RCC 7860 (cell line): ENCODE measurements around the gene ZMAT2.
"Not testable (repeated sequence)": the region's sequence is repeated elsewhere in the genome, so short reads cannot be mapped to it uniquely, and the experiment has no call there.

ENCODE experiments used
- DNase-seq: peaks from one replicate; pipeline ENCODE4 v3.0.0-alpha.2; 2015; ENCODE audit warnings: low spot score
- FAIRE-seq: peaks from 2 replicates; lab custom pipeline; 2012; peaks lifted over from hg19 to GRCh38; lab: Jason Lieb, UNC

The ZMAT2 gene, protein sequence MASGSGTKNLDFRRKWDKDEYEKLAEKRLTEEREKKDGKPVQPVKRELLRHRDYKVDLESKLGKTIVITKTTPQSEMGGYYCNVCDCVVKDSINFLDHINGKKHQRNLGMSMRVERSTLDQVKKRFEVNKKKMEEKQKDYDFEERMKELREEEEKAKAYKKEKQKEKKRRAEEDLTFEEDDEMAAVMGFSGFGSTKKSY

DNA sequence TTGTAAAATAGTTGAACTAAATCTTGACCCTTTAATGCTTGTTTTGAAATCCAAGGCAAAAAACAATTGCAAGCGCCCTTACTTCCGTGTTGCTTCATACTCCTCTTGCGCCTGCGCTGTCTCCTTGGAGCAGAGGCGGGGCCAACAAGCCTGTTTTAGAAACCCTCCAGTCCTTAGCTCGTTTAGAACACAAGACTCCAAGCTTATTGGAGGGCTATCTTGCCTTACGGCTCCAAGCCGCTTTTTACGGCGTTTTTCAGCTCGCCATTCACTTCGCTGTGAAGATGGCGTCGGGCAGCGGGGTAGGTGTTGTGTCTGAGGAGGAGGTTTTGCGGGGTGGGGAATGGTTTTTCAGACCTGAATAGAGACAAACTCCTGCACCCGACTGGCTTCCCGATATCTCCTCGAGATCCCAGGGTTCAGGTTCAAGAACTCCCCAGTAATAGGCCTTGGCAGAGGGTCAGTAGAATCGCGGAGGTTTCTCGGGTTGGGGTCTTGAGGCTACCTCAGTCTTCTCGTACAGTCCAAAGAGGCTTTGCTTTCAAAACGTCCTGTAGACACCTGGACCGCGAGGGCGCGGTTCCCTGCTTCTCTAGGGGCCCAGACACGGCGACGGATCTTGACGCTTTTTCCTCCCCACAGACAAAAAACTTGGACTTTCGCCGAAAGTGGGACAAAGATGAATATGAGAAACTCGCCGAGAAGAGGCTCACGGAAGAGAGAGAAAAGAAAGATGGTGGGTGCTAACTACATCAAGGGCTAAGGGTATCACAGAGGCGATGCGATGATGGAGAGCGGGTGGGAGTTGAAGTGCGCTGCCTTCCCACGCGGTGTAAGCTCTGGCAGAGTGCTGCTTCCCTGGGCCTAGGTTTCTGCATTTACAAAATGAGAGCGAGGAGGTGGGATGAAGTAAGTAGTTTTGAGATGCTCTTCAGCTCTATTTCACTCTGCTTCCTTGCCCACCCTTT, at the start of gene ZMAT2:
TSS of gene ZMAT2 (plus strand) at position 271 of the 968 bp plus-strand sequence. CDS start at position 285, 14 bp downstream.
- FAIRE-seq = peak; percentile 97
- DNase-seq = peak; percentile 95

DNA sequence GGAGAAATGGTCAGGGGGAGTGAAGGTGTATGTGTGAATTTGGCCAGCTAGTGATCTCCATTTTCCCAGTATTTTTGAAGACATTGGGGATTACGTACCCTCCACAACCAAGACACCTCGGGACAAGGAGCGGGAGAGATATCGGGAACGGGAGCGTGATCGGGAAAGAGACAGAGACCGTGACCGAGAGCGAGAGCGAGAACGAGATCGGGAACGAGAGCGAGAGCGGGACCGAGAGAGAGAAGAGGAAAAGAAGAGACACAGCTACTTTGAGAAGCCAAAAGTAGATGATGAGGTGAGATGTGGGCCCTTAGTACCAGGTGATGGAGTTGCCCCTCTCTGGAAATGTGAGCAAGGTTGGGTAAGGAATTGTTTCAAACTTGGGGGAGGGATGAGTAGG, 41.4 kb upstream of the ZMAT2 start:
- FAIRE-seq = no peak
- no peak for DNase-seq

DNA sequence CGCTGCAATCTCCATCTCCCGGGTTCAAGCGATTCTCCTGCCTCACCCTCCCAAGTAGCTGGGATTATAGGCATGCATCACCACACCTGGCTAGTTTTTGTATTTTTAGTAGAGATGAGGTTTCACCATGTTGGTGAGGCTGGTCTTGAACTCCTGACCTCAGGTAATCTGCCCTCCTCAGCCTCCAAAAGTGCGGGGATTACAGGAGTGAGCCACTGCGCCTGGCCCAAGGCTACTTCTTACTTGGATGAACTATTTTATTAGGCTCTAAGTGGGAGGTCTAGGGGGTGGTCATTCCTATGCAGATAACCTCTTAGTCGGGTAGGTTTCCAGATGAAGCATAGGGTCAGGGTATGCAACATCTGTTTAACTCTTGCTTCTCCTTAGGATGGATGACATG, 39.9 kb upstream of the ZMAT2 start:
- not testable (repeated sequence) for DNase-seq, FAIRE-seq

DNA sequence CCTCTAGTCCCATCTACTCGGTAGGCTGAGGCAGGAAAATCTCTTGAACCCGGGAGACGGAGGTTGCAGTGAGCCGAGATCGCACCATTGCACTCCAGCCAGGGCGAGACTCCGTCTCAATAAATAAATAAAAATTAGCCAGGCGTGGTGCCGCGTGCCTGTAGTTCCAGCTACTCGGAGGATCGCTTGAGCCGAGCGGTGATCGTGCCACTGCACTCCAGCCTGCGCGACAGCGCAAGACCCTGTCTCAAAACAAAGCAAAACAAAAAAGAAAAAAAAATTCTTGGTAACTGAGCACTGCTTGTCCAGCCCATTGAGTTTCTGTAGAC, 36.3 kb upstream of the ZMAT2 start:
- DNase-seq = no peak
- no peak for FAIRE-seq

DNA sequence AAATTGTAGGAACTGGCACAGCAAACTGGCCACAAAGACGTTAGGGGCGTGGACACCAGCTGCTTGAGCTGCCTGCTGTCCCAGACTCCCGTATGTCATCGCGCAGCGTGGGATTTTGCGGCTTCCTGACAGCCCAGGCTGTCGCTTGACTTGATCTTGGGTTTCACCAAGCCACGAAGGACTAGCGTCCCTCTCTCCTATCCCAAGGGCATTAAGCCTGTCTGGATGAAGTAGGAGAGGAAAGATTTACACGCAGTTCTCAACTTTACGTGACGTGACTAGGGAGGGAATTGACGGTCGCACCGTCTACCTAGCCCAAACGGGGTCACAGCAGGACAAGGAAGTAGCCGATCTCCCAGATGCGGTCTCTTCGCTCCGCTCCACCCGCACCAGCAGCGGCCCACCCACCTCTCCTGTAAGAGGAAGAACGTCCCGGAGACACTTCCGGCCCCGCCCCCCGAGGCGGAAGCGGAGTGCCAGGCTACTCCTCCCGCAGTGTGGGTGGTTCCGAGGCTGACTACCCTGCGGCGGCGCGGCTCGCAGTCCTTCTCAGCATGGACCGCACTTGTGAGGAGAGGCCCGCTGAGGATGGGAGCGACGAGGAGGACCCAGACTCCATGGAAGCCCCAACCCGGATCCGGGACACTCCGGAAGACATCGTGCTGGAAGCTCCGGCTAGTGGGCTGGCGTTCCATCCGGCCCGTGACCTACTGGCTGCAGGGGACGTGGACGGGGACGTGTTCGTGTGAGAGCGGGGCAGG, 35.7 kb upstream of the ZMAT2 start, which contains the start of gene WDR55:
TSS of gene WDR55 (plus strand) at position 546 of the 761 bp plus-strand sequence. CDS start at position 555, 9 bp downstream.
- peak; percentile 87 for DNase-seq
- peak; percentile 71 for FAIRE-seq

DNA sequence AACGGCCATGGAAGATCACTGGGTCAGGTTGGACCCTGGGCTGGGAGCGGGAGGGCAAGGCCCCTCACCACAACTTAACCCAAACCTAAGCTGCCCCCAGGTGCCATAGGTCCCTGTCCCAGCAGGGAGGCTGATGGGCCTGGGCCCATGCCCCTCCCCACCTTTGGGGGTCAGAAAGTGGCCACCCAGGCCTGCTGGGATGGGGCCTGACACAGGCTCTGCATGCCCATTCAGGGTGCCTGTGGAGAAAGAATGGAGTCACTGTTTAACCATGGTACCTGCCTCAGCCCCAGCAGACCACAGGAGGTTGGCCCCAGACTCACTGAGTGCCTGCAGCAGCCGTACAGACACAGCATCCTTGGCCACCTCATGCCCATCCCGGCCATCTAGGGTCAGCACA, 29.2 kb upstream of the ZMAT2 start:
- not testable (repeated sequence) for FAIRE-seq, DNase-seq

DNA sequence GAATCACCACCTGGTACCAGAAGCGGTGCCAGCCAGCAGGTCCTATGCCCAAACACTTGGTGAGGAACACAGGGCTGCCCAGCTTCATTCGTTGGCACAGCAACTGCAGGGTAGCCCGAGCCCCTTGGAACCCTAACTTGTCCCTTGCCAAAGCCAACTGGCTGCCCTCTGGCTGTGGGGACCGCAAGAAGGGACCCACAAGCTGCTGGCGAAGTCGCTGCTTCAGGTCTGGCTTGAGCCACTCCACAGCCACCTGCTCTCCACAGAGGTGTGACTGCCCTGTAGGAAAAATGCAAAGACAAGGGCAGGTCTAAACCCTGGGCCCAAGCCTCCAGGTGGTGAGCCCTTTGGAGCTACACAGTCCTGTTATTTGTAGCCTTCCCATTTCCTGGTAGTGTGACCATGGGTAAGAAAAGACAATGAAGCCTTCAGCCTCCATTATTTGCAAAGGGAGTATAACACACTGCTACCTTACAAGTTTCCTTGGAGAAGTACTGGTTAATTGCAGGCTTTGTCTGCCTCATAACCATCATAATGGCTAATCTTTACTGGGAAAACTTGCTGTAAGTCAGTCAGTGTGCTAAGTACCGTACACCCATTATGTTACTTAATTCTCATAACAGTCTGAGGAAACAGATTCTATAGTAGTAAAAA, 28.6 kb upstream of the ZMAT2 start:
- DNase-seq = no peak
- no peak for FAIRE-seq

DNA sequence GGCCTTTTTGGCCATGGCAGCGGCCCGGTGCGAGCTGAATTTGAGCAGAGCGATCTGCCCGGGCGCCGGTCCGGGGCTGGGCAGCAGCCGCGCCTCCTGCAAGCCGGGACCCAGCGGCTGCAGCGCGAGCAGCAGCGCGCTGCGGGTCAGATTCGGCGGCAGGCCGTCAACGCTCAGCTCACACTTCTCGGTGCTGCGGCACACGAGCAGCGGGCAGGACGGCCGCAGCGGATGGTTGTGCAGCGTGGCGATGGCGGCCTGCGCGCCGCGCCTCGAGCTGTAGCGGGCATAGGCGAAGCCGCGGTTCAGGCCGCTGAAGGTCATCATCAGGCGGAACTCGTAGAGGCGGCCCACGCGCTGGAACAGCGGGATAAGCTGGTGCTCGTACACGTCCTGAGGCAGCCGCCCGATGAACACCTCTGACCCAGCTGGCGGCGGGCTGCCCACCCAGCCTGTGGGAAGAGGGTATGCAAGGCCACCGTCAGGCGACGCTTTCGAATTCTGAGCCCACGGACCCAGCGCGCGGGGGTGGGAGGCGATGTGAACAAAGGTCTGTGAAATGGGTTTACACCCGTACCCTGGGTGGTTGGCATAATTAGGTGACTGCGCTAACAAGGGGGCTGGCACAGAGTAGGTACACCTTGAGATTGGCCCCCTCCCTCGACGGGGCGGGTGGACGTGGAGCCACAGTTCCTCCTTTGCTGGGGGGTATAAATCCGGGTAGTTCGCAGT, 27.6 kb upstream of the ZMAT2 start:
- DNase-seq = no peak
- FAIRE-seq = no peak

DNA sequence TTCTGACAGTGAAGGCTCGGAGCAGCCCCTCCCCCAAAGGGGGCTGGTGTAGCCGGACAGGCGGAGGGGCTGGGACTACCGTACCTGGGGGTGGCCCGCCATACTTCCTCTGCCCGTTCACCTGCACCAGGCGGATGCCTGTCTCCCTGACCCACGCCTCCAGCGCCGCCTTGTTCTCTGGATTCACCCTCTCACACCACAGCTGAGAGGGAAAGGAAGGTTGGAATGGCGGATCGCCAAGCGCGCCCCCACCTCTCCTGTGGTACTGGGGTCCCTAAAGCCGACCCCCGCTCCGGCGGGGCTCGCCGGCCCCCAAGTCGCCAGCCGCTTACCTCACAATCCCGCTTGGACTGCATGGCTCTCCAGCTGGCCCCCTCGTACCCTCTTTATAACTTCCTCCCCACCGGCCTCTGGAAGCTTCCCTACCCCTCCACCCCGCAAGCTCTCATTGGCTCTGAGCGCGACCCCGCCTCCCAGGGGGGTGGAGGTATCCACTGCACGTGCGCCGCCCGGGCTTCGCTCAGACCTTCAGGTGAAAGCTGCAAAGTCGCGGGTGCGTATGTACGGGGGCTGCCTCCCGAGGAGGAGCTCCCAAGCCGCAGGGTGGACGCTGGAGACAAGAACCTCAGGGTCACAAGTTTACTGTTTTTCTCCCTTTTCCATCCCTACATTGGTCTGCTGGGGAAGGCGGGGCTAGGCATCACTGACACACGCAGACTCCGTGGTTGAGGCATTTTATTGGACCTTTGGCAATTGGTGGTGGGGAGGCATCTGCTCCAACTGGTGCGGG, 26.9 kb upstream of the ZMAT2 start, which contains the start of gene DND1:
TSS of gene DND1 (minus strand) at position 390 of the 790 bp plus-strand sequence. CDS start at position 356, 34 bp downstream.
- FAIRE-seq (no peak), DNase-seq (no peak)

DNA sequence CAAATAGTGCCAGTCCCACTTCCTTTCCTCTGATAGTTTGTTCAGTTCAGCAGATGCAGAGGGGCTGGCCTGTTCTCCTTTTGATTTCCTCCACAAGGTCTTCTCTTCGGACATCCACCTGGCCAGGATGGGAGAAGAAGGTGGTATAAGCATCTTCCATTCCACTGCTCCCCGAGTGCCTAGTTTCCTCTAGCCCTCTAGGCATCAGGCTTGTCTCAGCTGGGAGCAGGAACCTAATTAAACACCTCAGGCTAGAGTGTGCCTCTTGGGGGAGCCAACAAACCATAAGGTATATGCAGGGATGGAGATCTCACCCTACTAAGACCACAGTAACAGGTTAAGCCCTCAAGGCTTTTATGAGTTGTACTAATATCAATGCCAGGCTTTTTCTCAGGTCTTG, 26.0 kb upstream of the ZMAT2 start:
- FAIRE-seq (no peak), DNase-seq (no peak)

DNA sequence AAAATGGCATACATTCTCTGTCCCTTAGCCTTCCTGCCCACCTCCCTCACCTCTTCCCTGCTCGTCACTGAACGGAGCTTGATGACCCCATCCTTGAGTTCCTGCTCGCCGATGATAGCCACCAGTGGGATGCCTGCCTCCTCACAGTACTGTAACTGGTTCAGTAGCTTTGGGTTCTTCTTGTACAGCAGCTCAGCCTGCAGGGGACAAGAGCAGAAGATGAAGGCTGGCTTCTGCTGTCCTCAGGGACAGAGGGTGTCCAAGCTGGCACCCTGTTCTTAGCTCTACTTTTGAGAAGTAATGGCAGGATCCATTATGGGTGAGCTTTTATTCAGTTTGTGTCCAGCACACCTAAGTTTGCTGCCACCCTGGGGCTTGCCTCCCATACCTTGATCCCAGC, 25.6 kb upstream of the ZMAT2 start:
- no peak for FAIRE-seq
- no peak for DNase-seq

DNA sequence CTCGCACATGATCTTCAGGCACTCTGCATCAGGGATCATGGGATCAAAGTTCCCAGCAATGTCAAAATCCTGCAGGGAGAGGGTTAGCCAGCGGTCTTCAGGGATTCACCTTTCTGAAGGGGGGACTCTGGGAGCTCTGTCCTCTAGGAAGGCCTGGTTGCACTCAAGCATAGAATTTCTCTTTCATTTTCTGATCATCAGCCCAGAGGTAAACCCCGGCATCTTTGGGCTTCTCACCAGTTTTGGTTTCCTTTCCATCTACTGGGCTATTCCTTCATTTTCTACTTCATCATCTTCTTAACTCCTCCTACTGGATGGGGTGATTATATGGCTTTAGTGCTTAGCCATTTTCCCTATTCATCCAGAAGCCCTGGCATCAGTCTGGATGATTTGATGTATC, 22.3 kb upstream of the ZMAT2 start:
- DNase-seq = no peak
- no peak for FAIRE-seq

DNA sequence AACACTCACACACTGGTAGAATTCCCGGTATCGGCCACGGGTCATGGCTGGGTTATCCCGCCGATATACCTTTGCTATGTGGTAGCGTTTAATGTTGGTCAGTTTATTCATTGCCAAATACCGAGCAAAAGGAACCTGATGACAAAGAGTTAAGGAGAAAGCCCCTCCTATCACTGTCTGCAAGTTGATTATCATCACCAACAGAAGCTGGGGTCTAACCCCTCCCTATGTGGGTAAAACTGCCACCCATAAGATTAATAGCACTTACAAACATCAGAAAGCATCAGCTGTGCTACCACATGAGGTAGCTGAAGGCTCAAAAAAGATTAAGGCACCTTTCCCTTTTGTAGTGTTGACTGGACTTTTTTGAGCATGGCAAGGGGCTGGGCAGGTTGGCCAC, 21.3 kb upstream of the ZMAT2 start:
- no peak for FAIRE-seq
- no peak for DNase-seq

DNA sequence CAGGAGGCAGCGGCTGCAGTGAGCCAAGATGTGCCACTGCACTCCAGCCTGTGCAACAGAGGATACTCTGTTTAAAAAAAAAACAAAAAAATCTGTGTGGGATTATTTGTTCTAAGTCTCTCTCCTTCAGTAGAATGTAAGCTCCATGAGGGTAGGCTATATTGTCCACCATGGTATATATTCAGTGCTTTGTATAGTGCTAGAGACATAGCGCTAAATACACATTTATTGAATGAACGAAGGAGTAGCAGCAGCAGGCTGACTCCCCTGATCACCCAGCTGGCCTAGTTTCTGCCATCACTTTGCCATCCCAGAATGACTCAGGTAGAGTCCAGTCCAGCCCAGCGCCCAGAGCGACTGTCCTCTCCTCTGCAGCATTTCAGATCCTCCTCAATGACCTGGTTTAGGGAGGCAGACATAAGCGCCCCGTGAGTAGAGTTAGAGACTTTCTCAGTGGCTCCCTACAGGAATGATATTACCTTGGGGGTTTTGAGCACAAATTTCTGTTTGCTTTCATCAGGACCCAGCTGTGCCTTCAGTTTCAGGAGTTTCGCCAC, 9.8 kb upstream of the ZMAT2 start:
- DNase-seq (peak; percentile 6), FAIRE-seq (no peak)

DNA sequence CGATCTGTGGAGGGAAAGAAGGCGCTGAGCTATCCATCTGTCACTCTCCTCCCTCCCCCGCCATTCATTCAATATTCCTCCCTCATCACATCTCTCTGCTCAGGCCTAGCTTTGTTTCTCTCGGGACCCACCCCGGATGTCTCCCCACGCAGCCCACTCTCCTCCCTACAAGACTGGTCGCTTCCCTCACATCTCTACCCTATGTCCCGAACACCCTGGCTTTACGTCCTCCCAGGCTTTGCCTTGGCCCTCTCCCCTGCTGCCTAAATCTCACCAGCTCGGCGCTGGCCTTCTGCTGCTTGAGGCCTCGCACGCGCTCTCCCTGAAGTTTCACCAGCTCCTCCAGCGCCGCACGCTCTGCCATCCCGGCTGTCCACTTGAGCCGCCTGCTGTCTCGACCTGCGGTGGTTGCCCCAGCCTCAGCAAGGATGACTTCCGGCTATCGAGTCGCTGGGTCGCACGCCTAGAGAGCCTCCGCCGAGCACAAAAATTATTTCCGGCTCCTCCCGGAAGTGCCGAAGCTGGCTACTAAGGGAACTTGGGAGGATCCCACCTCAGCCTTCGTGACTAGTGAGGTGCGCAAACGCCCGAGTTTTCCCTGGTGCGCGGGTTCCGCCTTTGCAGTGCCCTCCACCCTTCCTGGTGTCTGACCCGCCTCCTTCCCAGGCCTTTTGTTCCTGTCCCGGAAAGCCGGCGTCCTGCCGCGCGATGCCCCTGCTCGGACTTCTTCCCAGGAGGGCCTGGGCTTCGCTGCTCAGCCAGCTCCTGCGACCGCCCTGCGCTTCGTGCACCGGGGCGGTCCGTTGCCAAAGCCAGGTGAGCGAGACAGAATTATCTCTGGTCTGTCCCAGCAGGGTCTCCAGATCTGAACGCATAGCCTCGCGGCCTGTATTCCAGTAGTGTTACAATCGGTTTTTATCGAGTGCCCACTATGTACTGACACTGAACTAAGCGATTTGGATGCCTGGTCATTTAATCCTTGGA, 9.0 kb upstream of the ZMAT2 start, which contains the start of the genes HARS1 and HARS2:
TSS of gene HARS1 (minus strand) at position 430 of the 984 bp plus-strand sequence. CDS start at position 364, 66 bp downstream.
TSS of gene HARS2 (plus strand) at position 515 of the 984 bp plus-strand sequence. CDS start at position 709, 194 bp downstream.
- peak; percentile 88 for FAIRE-seq
- DNase-seq = peak; percentile 95

DNA sequence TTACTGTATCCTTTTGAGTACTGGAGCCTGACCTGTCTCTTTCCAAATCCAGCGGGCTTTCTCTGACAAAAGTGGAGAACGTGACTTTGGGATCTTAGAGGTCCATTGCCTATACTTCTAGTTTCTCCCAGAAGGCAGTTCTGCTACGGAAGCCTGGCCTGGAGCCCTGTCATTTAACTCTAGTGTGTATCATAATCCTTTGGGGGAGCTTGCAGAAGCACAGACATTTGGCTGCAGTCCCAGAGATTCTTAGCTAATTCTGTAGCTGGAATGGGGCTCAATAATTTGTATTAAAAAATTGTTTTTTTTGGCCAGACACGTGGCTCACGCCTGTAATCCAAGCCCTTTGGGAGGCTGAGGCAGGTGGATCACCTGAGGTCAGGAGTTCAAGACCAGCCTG, 6.0 kb upstream of the ZMAT2 start:
- DNase-seq (no peak), FAIRE-seq (no peak)

DNA sequence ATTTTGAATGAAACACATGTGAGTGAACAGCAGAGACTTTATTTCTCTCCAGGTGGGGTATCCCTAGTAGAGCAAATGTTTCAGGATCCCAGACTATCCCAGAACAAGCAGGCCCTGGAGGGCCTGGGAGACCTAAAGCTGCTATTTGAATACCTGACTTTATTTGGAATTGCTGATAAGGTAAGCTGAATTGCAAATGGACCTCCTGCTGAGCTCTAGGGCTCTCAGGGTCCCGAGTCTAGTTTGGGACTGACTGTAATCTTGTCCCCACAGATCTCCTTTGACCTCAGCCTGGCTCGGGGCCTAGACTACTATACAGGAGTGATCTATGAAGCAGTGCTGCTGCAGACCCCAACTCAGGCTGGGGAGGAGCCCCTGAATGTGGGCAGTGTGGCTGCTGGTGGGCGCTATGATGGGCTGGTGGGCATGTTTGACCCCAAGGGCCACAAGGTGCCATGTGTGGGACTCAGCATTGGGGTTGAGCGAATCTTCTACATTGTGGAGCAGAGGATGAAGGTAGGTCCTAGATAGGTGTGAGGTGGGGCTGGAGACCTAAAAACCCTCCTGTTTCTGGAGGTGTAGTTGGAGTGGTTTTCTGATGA, 3.3 kb upstream of the ZMAT2 start:
- DNase-seq = no peak

More for the DNA sequence above, 3.3 kb upstream of the ZMAT2 start:
- FAIRE-seq = no peak
